GM21786 (cell line): Measurements from ENCODE around the gene EPS8L3.
"Not testable (repeated sequence)": the region's sequence is repeated elsewhere in the genome, so short reads cannot be mapped to it uniquely, and the experiment has no call there.

ENCODE experiments used
- ATAC-seq: cut with Tn5 transposase; IDR thresholded peaks from one replicate; pipeline ENCODE4 v1.9.1; 2021; ENCODE audit not compliant: unreplicated experiment

Gene EPS8L3, protein sequence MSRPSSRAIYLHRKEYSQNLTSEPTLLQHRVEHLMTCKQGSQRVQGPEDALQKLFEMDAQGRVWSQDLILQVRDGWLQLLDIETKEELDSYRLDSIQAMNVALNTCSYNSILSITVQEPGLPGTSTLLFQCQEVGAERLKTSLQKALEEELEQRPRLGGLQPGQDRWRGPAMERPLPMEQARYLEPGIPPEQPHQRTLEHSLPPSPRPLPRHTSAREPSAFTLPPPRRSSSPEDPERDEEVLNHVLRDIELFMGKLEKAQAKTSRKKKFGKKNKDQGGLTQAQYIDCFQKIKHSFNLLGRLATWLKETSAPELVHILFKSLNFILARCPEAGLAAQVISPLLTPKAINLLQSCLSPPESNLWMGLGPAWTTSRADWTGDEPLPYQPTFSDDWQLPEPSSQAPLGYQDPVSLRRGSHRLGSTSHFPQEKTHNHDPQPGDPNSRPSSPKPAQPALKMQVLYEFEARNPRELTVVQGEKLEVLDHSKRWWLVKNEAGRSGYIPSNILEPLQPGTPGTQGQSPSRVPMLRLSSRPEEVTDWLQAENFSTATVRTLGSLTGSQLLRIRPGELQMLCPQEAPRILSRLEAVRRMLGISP

DNA sequence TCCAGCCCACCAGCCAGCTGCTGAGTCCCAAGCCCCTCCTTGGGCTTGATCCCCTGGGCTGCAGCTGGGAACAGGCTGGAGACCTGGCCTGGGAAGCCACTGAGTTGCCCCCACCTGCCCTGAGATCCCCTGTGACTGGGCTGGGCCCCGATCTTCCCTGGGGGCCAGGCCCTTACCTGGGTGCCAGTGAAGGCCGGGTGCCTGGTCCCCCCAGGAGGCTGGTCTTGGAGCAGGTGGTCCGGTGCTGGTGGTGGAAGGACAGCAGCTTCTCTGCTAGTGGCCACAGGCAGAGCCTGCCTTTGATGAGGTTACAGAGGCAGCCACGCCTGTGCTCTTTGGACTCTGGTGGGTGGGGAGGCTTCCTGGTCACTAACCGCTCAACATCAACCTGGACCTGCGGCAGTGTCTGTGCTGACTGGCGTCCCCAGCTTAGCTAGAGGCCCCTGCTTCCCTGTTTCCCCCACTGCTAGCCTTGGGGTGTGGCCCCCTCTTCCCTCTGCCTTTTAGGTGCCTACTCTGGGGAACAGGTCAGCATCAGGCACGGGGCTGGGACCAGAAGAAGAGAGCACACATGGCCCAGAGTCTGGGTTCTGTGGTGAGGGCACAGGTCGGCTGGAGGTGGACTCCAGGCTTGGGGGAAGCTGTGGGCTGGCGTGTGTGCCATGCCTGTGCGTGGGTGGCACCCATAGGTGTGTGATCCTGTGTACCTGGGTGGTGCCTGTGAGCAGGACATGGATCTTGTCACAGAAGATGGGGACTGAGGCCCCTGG is at the start of gene EPS8L3:
EPS8L3 (minus strand) TSS at position 278 of the 770 bp plus-strand sequence. CDS start 2,174 bp downstream, outside the sequence.
- ATAC-seq, result no peak

DNA sequence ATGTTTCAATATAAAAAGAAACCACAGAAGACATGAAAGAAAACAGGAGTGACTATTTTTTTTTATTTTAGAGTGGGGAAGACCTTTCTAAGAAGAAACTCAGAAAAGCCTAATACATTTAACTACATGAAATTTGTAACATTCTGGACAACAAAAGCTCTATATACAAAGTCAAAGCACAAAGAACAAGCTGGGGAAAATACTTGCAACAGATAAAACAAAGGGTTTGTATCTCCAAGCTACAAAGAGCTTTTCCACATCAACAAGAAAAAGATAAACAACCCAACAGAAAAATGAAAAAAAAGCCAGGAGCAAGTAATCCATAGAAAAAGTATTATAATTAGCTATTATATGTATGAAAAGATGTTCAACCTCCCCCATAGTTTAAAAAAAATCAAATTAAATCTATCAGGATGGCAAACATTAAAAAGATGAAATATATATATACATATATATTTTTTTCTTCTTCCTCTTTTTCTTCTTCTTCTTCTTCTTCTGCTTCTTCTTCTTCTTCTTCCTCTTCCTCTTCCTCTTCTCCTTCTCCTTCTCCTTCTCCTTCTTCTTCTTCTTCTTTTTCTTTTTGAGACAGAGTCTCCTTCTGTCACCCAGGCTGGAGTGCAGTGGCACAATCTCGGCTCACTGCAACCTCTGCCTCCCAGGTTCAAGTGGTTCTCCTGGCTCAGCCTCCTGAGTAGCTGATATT is 49.1 kb upstream of the EPS8L3 start:
- no peak for ATAC-seq

DNA sequence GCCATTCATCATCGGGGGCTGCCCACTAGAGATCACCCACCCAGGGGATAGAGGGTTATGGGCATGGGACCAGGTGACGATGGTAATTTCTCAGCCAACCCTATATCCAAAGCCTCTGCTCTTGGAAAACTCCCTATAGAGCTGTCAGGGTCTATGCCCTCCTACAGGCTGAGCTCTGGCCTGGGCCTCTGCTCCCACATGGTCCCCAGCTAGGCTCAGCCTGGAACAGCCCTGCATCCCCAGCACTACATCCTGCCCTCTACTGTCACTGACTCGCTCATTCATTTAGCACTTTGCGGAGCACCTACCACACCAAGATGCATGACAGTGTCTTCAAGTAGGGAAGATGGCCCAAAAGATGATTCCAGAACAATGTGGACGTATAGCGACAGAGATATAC is 45.0 kb upstream of the EPS8L3 start:
- ATAC-seq, result no peak

DNA sequence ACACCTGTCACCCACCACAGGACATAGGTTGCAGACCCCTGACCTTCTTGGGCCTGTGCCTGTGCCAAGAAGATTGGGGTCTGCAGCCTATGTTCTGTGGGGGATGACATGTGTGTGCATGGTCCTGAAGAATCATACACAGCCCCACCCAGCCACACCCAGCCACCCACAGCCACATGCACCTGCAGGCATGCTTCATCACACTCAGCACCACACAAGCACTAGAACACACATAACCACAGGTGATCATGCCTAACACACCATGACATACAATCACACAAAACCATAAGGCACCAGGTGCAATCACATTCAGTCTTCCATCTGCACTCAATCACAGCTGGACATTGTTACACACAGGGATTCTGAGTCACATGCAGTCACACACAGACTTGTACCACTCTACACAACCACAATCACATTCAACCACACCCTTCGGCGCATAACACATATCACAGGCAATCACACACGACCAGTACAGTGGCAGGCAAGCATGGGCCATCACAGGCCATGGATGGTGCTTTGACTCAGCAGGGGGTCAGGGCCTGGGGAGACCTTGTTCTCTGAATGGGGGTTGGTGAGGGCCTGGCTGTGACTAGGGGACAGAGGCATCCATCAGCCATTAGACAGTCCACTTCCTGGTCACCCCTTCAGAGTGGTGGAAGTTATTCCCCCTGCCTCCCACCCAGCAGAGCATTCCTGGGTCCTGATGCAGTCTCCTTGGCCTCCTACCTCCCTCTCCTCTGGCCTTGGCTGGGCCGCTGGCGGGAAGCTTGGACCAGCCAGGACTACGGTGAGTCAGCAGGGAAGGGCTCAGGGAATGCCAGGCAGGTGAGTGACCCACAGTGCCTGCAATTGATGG is 44.3 kb upstream of the EPS8L3 start:
- no peak for ATAC-seq

DNA sequence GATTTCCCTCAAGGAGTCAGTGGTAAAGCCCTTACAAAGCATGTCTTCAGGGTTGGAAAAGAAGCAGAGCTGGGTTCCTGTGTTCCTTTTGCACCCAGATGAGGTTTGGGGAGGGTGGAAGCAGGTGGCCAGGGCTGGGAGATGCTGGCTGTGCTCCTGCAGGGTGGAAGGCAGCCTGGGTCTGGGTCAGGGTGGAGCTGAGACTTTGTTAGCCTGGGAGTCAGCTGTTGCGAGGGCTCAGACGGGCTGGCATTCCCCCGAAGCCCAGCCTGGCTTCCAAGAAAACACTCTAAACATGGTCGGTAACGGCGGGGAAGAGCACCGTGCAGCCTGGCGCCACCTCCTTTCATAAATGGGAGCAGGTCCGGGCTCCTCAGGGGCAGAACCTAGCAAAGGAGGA is 43.7 kb upstream of the EPS8L3 start:
- ATAC-seq, result no peak

DNA sequence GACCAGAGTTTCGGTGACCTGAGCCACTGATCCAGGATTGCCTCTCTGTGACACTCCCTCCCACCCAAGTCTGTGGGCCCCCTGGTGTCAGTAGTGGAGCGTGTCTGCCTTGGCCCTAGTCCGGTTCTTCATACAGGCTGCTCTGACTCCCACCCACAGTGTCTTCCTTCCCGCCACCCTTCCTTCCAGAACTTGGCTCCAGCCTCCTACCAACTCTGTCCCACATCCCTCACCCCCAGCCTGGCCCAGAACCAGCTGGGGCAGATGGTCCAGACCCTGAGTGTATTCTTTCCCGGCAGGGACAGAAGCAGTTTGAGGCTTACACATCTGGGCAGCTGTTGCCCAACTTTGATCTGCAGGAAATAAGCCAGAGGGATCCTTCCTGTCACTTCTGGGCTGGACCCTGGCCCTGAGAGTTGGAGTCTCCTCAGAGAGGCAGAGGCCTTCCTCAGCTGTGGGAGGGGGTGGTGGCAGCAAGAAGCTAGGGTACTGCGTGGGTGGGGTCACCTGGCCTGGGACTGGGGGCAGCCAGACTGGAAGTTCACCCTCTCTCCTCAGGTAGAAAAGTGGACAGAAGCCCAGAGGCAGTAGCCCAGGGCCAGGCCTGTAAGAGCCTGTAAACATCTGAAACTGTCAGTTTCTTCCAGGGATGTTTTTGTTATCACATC is 43.1 kb upstream of the EPS8L3 start:
- no peak for ATAC-seq

DNA sequence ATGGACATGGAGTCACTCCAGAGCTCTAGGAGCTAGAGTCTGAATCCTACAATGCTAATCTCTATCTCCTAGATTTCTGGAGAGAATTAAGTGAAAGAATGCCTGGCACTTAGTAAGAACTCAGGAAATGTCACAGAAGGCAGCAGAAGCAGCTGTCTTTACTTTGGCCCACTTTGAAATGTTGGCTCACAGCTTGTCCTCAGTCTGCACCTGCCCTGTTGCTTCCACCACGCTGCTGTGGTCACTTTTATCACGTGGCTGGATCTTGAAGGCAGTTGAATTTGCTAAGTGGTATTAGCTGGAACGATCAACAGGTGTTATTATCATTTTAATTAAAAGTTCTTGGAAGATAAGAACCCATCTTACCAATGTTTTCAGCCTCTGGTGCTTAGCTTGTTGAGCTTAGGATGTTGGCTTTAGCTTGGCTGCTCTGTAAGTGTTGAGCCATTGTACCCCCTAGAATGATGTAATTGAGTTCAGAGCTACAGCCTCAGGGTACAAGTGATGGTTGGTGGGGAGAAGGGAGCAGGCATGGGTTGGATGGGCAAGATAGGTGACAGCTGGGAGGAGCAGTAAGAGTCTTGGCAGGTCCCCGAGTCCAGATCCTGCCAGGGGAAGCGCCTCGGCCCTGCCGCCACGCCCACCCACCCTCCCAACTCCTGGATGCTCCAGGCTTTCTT is 41.9 kb upstream of the EPS8L3 start:
- ATAC-seq, result no peak

DNA sequence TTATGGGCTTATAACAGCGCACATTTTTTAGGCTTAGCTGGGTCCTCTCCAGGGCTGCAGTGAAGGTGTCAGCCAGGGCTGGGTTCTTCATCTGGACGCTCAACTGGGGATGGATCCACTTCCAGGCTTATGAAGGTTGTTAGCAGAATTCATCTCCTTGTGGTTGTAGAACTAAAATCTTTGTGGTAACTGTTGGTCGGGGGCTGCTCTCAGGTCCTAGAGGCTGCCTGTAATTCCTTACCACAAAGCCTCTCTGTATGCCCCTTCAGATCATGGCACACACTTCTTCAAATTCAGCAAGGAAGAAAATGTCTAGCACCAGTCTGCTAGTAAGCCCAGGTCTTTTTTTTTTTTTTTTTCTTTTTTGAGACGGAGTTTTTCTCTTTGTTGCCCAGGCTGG is 40.9 kb upstream of the EPS8L3 start:
- ATAC-seq, result no peak

DNA sequence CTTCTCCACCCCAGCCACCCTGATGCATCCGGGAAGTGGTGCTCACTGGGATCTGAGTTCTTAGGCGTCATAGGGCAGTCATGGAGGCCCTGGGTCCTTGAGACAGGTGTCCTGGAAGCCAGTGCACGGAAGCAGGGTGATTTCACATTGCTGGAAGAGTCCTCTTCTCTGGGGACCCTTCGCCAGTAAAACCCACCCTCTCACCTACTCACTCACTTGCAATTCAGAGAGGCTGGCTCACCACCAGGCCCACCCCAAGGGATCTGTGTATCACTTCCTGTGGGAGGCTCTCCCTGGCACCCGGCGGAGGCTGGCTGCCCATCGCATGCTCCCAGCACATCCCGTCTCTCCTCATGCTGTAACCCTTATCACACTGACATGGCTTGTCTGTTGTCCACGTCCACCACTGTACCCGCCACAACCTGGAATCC is 40.2 kb upstream of the EPS8L3 start:
- ATAC-seq, result no peak

DNA sequence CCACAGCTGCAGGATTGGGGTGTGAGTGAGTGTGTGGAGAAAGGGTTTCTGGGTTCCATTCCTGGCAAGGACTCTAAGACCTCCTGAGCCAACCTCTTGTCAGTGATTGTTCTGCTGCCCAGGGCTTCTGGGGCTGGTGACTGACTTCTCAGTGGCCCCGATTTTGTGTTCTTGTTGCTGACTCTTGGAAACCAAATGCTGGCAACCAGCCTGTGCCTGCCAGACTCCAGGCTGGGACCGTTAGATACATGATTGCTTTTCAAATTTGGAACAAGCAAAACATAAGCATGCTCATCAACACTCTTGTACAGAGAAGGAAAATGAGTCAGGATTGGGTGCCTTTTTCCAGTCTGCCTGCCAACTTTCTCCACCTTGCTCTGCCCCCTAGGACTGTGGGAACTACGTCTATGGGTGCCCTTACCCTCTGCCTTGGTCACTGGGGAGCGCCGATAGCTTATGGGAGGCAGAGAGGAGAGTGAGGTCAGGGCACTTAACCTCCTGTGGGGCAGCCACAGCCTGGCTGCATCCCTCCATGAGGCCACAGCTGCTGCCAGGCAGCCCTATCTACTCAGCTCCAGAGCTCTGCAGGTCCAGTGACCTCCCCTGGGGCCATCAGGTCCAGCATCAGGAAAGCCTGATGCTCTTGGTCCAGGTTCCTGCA is 39.3 kb upstream of the EPS8L3 start:
- no peak for ATAC-seq

DNA sequence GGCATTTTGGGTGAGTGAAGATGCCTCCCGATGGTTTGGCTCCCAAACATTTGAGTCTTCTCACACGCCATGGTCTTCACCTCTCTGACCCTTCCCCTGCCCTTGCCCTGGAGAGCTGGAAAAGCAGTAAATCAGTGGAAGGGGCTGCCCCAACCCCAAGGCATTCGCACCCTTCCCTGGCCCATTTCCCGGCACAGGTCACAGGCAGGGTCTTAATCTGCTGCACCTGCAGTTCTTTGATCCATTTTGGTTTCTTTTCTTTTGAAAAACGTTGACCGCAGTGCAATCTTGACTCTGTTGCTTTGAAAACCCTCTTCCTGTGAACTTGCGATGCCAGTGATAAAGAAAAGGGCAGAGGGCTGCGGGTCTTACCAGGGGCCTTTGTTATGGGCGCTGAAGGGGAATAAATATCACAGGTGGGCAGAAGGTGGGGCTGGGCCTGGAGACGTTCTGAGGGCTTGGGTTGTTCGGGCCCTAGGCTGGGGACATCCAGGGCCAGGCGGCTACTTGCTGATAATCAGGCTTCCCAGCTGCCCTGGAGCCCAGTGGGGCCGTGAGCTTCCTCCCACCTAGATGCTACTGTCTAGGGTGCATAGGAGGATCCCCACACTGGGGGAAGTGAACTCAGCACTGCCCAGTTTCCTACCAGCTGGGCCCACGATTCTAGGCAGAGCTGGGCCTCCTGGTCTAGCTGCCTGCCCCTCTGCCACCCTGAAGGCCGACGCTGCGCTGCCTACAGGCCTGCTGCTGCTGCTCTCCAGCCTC is 38.6 kb upstream of the EPS8L3 start:
- no peak for ATAC-seq

DNA sequence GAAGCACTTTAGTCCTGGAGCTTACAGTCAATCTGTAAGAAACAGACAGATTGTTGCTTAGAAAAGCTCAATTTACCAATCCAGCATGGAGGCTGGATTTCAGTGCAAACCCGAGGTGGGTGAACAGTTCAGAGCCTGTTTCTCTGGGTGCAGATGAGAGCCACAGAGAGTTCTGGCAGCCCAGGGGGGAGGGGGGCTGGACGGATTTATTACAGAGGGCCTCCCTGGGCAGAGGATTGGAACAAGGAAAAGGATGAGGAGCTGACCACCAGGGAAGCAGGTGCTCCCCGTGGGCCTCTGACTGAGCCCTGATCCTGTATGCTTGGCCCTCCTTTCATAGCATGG is 38.0 kb upstream of the EPS8L3 start:
- ATAC-seq, result no peak

DNA sequence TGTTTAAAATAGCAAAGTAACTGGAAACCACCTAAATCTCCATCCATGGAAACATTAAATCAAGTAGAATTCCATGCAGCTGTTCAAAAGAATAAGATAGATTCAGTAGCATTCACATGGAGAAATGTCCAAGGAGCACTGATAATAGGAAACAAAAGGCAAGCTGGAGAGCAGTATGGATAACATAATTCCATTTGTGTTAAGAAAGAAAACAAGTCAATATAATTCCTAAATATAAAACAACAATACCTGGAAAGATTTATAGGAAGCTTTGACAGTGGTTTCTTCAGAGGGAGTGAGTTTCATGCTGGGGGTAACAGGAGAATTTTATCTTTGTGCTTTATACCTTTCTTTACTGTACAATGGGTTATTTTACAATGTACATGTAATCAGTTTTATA is 36.6 kb upstream of the EPS8L3 start:
- ATAC-seq, result no peak

DNA sequence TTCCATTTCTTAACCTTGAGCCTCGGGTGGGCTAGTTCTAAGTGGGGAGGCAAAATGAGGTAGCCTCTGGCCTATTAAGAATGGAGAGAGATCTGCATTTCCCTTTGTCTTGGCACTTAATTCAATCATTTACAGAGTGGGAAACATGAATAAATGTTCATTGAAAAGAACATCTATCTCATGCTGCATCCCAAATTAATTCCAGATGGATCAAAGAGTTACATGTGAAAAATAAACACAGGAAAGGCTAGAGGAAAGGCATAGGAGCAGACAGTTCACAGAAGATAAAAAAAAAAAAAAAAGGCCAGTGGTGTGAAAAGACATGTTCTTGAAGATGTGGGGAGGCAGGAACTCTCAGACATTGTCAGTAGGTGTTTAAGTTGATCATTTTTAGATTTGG is 35.7 kb upstream of the EPS8L3 start:
- ATAC-seq, result no peak

DNA sequence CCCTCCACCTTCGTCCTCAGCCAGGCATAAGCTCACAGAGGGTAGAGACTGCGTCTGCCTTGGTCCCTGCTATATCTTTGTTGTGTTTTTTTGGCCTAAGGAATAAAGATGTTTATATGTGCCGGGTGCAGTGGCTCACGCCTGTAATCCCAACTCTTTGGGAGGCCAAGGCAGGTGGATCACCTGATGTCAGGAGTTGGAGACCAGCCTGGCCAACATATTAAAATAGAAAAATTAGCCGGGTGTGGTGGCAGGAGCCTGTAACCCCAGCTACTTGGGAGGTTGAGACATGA is 33.5 kb upstream of the EPS8L3 start:
- ATAC-seq, result not testable (repeated sequence)

DNA sequence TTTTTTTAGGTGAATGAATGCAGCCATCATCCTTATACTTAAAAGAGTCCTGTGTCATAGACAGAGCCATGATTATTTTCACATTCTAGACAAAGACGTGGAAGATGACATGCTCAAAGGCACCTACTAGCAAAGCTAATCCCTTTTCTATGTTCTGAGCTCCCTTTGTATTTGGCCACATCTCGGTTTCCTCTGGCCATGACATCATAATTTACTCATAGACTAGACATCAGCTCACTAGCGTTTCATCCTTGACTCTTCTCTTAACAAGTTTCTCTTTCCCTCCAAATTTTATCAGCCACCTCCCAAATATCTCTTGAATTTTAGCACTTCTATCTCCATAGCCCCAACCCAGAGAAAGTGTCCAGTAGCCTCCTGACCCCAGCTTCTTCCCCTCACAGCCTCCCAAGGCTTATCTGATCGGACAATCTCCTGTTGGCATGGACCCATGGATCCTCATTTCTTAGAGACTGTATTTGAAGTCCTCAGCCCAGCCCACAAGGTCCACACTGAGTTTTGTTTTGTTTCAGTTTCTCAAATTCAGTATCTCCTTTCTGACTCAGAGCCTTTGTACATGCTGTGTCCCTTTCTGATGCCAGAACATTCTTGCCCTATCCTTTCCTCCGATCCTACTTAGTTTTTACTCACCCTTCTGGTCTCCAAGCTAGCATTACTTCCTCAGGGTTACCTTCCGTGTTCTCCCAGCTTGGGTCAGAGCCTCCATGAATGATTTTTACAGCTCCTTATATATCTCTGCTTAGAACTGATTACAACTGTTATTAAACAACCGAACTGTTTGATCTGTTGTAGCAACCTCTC is 33.0 kb upstream of the EPS8L3 start:
- no peak for ATAC-seq

DNA sequence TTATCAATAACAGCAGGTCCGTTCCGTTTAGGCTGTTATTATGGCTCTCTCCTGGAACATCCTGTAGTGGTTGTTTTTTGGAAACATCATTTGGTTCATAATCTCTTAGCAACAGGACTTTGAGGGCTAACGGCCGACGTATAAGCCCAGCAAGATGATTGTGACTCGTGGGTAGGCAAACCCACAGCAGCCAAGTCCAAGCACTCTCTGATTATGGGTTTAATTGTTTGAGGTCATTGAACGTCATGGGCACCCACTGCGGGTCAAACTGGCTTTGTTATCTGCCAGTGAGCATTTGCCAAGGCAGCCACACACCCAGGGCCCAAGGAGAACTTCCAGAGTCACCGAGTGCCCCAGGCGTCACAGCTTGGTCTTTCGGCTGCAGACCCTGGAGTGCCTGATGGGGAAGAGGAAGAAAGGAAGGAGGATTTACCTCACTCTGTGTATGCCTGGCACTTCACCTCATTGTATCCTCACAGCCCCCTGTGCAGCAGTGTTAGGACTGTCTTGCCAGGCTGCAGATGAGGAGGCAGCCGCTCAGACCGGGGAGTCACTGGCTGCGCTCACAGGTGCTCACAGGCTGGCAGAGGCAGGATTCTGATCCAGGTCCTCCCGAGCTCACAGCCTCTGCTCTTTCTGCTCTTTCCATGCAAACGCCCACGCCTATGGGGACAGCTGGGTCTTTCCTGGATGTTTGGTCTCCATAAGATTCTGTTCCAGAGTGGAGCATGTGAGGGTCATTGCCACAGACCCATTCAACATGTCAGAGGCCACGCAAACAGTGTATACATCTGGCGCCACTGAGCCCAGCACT is 30.8 kb upstream of the EPS8L3 start:
- no peak for ATAC-seq
